Fibroblast of lung (primary cell): Measurements from ENCODE around the gene SETBP1. TPM values are rescaled to one million over a fixed set of nuclear protein-coding genes. Genes with fewer than 3 reads are reported as not detected.

ENCODE experiments used
- DNase-seq, 2 donors: peaks; one replicate each; pipeline versions ENCODE4 v3.0.0 to v3.0.0-alpha.2; 2010; ENCODE audit warnings: low read depth in 2 of 2
- H2AFZ ChIP-seq: 2 replicates; pipeline ENCODE4 v1.5.1; 2012; ENCODE audit warnings: low read length, control low read depth, inconsistent platforms
- H3K27ac ChIP-seq: 2 replicates; pipeline ENCODE4 v1.5.1; 2011; ENCODE audit warnings: low read length, control low read depth; ENCODE audit not compliant: insufficient read depth
- H3K27me3 ChIP-seq: 2 replicates; pipeline ENCODE4 v1.5.1; 2011; ENCODE audit warnings: mild to moderate bottlenecking, low read length; ENCODE audit not compliant: control insufficient read depth, insufficient read depth
- H3K36me3 ChIP-seq: 2 replicates; pipeline ENCODE4 v1.5.1; 2011; ENCODE audit warnings: low read length; ENCODE audit not compliant: control insufficient read depth, insufficient read depth
- H3K4me1 ChIP-seq: 2 replicates; pipeline ENCODE4 v1.5.1; 2011; ENCODE audit warnings: low read length; ENCODE audit not compliant: control insufficient read depth, insufficient read depth; ENCODE audit errors: extremely low read depth
- H3K4me2 ChIP-seq: 2 replicates; pipeline ENCODE4 v1.5.1; 2011; ENCODE audit warnings: low read length, control low read depth; ENCODE audit not compliant: insufficient read depth; ENCODE audit errors: extremely low read depth
- H3K4me3 ChIP-seq, 4 experiments: fragments of 200-600 bp in 1 of 4; sonication (generic) in 1 of 4; replicated peaks in 1 of 4; 2 replicates each; pipeline ENCODE4 v1.5.1; 2011 to 2016; ENCODE audit warnings: low read length in 4 of 4, low read depth in 3 of 4, mild to moderate bottlenecking in 3 of 4, control low read depth in 2 of 4, inconsistent platforms in 1 of 4, mixed read lengths in 1 of 4; ENCODE audit not compliant: insufficient read depth in 1 of 4; ENCODE audit errors: control extremely low read depth in 1 of 4
- H3K79me2 ChIP-seq: 2 replicates; pipeline ENCODE4 v1.5.1; 2012; ENCODE audit warnings: mild to moderate bottlenecking, low read length, inconsistent platforms; ENCODE audit not compliant: control insufficient read depth, insufficient read depth
- H3K9ac ChIP-seq: 2 replicates; pipeline ENCODE4 v1.5.1; 2011; ENCODE audit warnings: mild to moderate bottlenecking, low read length, control low read depth; ENCODE audit not compliant: insufficient read depth
- H3K9me3 ChIP-seq: 2 replicates; pipeline ENCODE4 v1.5.1; 2012; ENCODE audit warnings: low read depth, low read length; ENCODE audit not compliant: control insufficient read depth, insufficient read depth
- H4K20me1 ChIP-seq: 2 replicates; pipeline ENCODE4 v1.5.1; 2011; ENCODE audit warnings: low read length; ENCODE audit not compliant: control insufficient read depth, insufficient read depth; ENCODE audit errors: extremely low read depth
- EZH2 ChIP-seq: IDR thresholded peaks from 2 replicates; pipeline ENCODE4 v1.5.1; 2012; ENCODE audit warnings: low read length, control low read depth, mild to moderate bottlenecking; ENCODE audit errors: missing control alignments
- polyA plus RNA-seq, 2 donors: library from polyadenylated mRNA; depleted of rRNA in 1 of 2; stranded (reverse) in 1 of 2; unstranded in 1 of 2; fragments of >200 nt; gene quantifications; 2 replicates each; pipeline ENCODE4 v1.2.1, GENCODE V29; 2011 to 2012; ENCODE audit warnings: missing spikeins in 1 of 2
- total RNA-seq: library from RNA; depleted of rRNA; stranded (reverse); fragments of >200 nt; gene quantifications from 2 replicates; pipeline ENCODE4 v1.2.1, GENCODE V29; 2014
- TF ChIP-seq, protein P1 (sequence below), 2 donors: IDR thresholded peaks in 1 of 2; conservative IDR thresholded peaks in 1 of 2; 1 replicate in 1 of 2; 2 replicates in 1 of 2; pipeline ENCODE4 v1.5.1; 2011 to 2012; ENCODE audit warnings: low read length in 2 of 2, control low read depth in 1 of 2, inconsistent platforms in 1 of 2, low read depth in 1 of 2, mild to moderate bottlenecking in 1 of 2

Gene SETBP1
- total and polyA plus RNA-seq, 2 donors (not counting 1 experiment from before 2014, with no cell fraction given): 4.5 to 5.4 TPM

DNA sequence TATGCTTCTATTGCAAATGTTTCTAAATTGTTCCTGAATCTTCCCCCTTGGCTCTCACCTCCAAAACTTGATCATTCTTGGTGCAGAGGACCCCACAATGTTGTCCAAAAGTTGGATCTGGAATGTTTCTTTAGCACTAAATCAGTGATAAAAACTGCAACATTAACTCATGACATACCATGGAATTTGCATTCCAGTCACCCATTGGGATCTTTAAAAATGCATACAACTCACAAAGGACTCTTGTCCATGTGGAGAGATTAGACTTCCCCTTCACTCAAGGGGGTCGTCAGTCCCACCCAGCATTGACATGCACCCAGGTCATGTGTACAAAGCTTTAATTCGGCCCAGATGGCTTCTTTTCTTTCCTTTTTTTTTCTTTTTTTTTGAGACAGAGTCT lies 169.3 kb downstream of the SETBP1 start:
- no peaks in the 10 kb centered on the region for H4K20me1 ChIP-seq

GRCh38 chr18:44851856-44852621 lies 171.4 kb downstream of the SETBP1 start:
- no peak for DNase-seq
- Histone ChIP-seq H3K9ac (no peak overlapping the region), H3K36me3 (no peaks in the 10 kb centered on the region), H3K27me3 (no peaks in the 10 kb centered on the region), H3K79me2 (no peaks in the 10 kb centered on the region), H3K27ac (no peak overlapping the region), H3K4me2 (no peak overlapping the region), H3K4me1 (no peaks in the 10 kb centered on the region), H3K9me3 (no peaks in the 10 kb centered on the region), H3K4me3 (no peak overlapping the region), H4K20me1 (no peaks in the 10 kb centered on the region), H2AFZ (no peak overlapping the region)
- TF ChIP-seq, protein P1, sequence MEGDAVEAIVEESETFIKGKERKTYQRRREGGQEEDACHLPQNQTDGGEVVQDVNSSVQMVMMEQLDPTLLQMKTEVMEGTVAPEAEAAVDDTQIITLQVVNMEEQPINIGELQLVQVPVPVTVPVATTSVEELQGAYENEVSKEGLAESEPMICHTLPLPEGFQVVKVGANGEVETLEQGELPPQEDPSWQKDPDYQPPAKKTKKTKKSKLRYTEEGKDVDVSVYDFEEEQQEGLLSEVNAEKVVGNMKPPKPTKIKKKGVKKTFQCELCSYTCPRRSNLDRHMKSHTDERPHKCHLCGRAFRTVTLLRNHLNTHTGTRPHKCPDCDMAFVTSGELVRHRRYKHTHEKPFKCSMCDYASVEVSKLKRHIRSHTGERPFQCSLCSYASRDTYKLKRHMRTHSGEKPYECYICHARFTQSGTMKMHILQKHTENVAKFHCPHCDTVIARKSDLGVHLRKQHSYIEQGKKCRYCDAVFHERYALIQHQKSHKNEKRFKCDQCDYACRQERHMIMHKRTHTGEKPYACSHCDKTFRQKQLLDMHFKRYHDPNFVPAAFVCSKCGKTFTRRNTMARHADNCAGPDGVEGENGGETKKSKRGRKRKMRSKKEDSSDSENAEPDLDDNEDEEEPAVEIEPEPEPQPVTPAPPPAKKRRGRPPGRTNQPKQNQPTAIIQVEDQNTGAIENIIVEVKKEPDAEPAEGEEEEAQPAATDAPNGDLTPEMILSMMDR (conservative IDR thresholded peaks at IDR 0.05 in 1 of 2, IDR thresholded peaks at IDR 0.05 in 1 of 2; ENCODE audit: low read depth in 1 of 2, low read length in 2 of 2): no peak
- TF ChIP-seq EZH2: no peak

More for the DNA sequence above, 169.3 kb downstream of the SETBP1 start:
- Histone ChIP-seq H3K27me3 (no peaks in the 10 kb centered on the region), H2AFZ (no peak overlapping the region), H3K36me3 (no peaks in the 10 kb centered on the region), H3K79me2 (no peaks in the 10 kb centered on the region), H3K9ac (no peak overlapping the region), H3K9me3 (no peaks in the 10 kb centered on the region), H3K4me2 (no peak overlapping the region), H3K27ac (no peak overlapping the region), H3K4me1 (no peaks in the 10 kb centered on the region), H3K4me3 (no peak overlapping the region)
- no peak for DNase-seq
- TF ChIP-seq EZH2: no peak
- TF ChIP-seq, protein P1 (conservative IDR thresholded peaks at IDR 0.05 in 1 of 2, IDR thresholded peaks at IDR 0.05 in 1 of 2; ENCODE audit: low read depth in 1 of 2, low read length in 2 of 2): no peak

- H3K4me1 ChIP-seq: no peaks in the 10 kb centered on the region
- H4K20me1 ChIP-seq: no peaks in the 10 kb centered on the region
- no peak overlapping the region for H3K9ac ChIP-seq
- H3K27me3 ChIP-seq: no peaks in the 10 kb centered on the region
- no peak overlapping the region for H3K4me2 ChIP-seq
- H3K4me3 ChIP-seq: no peak overlapping the region
- no peaks in the 10 kb centered on the region for H3K9me3 ChIP-seq
- H3K79me2 ChIP-seq: no peaks in the 10 kb centered on the region
- H3K27ac ChIP-seq: no peak overlapping the region
- H3K36me3 ChIP-seq: no peaks in the 10 kb centered on the region
- DNase-seq: no peak
- H2AFZ ChIP-seq: no peak overlapping the region
- no peak for TF ChIP-seq EZH2
- TF ChIP-seq, protein P1 (conservative IDR thresholded peaks at IDR 0.05 in 1 of 2, IDR thresholded peaks at IDR 0.05 in 1 of 2; ENCODE audit: low read depth in 1 of 2, low read length in 2 of 2): no peak
These were observed 172.1 kb downstream of the SETBP1 start for GRCh38 chr18:44852818-44853217.
